ENCODE measurements around the gene ASXL3.

GRCh38 chr18:33699372-33699771 is 121.4 kb downstream of the ASXL3 start:
- TF ChIP-seq CTCF (IDR thresholded peaks at IDR 0.05; ENCODE audit: low read depth, low read length, poor library complexity, severe bottlenecking) (no peak), EZH2phosphoT487 (IDR thresholded peaks at IDR 0.05; ENCODE audit: borderline replicate concordance, low read length) (no peak)

Data from DOHH2 (cell line).